CD14-positive monocyte (primary cell): Measurements from ENCODE around the gene STAC3. TPM values are rescaled to one million over a fixed set of nuclear protein-coding genes. Genes with fewer than 3 reads are reported as not detected.

ENCODE experiments used
- DNase-seq, 3 donors: peaks; one replicate each; pipeline ENCODE4 v3.0.0-alpha.2; 2011 to 2022
- H2AFZ ChIP-seq: 2 replicates; pipeline ENCODE4 v1.6.0; 2012; ENCODE audit warnings: mild to moderate bottlenecking, low read depth, low read length, inconsistent platforms; ENCODE audit not compliant: insufficient read depth, poor library complexity, severe bottlenecking
- H3K27ac ChIP-seq, 2 donors: 1 replicate in 1 of 2; 2 replicates in 1 of 2; pipeline ENCODE4 v1.5.1; 2012 to 2013; ENCODE audit warnings: low read length in 2 of 2, control low read depth in 1 of 2, inconsistent platforms in 1 of 2, low read depth in 1 of 2, mild to moderate bottlenecking in 1 of 2
- H3K27me3 ChIP-seq, 2 donors: one replicate each; pipeline versions ENCODE4 v1.6.0 to v1.6.1; 2011 to 2013; ENCODE audit warnings: low read length in 2 of 2; ENCODE audit not compliant: control insufficient read depth in 2 of 2, insufficient read depth in 2 of 2
- H3K36me3 ChIP-seq, 2 donors: replicated peaks in 1 of 2; 1 replicate in 1 of 2; 2 replicates in 1 of 2; pipeline versions ENCODE4 v1.5.1 to v1.6.1; 2012 to 2013; ENCODE audit warnings: low read length in 2 of 2, control low read depth in 1 of 2, inconsistent platforms in 1 of 2, mild to moderate bottlenecking in 1 of 2; ENCODE audit not compliant: insufficient read depth in 2 of 2, control insufficient read depth in 1 of 2
- H3K4me1 ChIP-seq, 2 donors: 1 replicate in 1 of 2; 2 replicates in 1 of 2; pipeline versions ENCODE4 v1.5.1 to v1.6.1; 2012 to 2013; ENCODE audit warnings: low read length in 2 of 2, control low read depth in 1 of 2, inconsistent platforms in 1 of 2, mild to moderate bottlenecking in 1 of 2, moderate library complexity in 1 of 2; ENCODE audit not compliant: insufficient read depth in 2 of 2, control insufficient read depth in 1 of 2
- H3K4me2 ChIP-seq: replicated peaks from 2 replicates; pipeline ENCODE3; 2012; ENCODE audit warnings: low read length, moderate library complexity, mild to moderate bottlenecking; ENCODE audit not compliant: poor library complexity, severe bottlenecking; ENCODE audit errors: extremely low read depth
- H3K4me3 ChIP-seq, 3 experiments: fragments of 200-600 bp in 1 of 3; sonication (generic) in 1 of 3; replicated peaks in 1 of 3; 1 replicate in 2 of 3; 2 replicates in 1 of 3; pipeline ENCODE4 v1.5.1; 2011 to 2013; ENCODE audit warnings: low read length in 3 of 3, mild to moderate bottlenecking in 3 of 3, control low read depth in 2 of 3, low read depth in 2 of 3, inconsistent platforms in 1 of 3, moderate library complexity in 1 of 3
- H3K79me2 ChIP-seq: 2 replicates; pipeline ENCODE4 v1.6.0; 2012; ENCODE audit warnings: mild to moderate bottlenecking, control low read depth, inconsistent platforms, low read length, moderate library complexity; ENCODE audit not compliant: insufficient read depth
- H3K9ac ChIP-seq: 2 replicates; pipeline ENCODE4 v1.6.0; 2017; ENCODE audit warnings: low read length, mild to moderate bottlenecking; ENCODE audit not compliant: insufficient read depth, poor library complexity, severe bottlenecking
- H3K9me3 ChIP-seq, 2 donors: replicated peaks in 1 of 2; 1 replicate in 1 of 2; 2 replicates in 1 of 2; pipeline versions ENCODE4 v1.5.1 to v1.6.1; 2012 to 2013; ENCODE audit warnings: low read length in 2 of 2, control low read depth in 1 of 2; ENCODE audit not compliant: control insufficient read depth in 1 of 2, insufficient read depth in 1 of 2
- H4K20me1 ChIP-seq: 2 replicates; pipeline ENCODE4 v1.6.0; 2012; ENCODE audit warnings: mild to moderate bottlenecking, low read length, control low read depth, moderate library complexity; ENCODE audit not compliant: insufficient read depth
- H3K27ac Mint-ChIP-seq, 7 donors: one replicate each; pipeline ENCODE4 v1.8.0; 2020; ENCODE audit warnings: mild to moderate bottlenecking in 7 of 7, mixed read lengths in 7 of 7, moderate library complexity in 6 of 7, inconsistent platforms in 2 of 7
- H3K27me3 Mint-ChIP-seq, 3 donors: one replicate each; pipeline ENCODE4 v1.8.0; 2021 to 2022; ENCODE audit warnings: low read depth in 3 of 3, mild to moderate bottlenecking in 3 of 3, mixed read lengths in 3 of 3, moderate library complexity in 3 of 3, inconsistent platforms in 1 of 3
- H3K36me3 Mint-ChIP-seq, 2 donors: one replicate each; pipeline ENCODE4 v1.8.0; 2020; ENCODE audit warnings: mixed read lengths in 2 of 2, inconsistent platforms in 1 of 2, mild to moderate bottlenecking in 1 of 2
- H3K4me1 Mint-ChIP-seq: one replicate; pipeline ENCODE4 v1.8.0; 2020; ENCODE audit warnings: mild to moderate bottlenecking, mixed read lengths
- H3K4me3 Mint-ChIP-seq, 2 donors: one replicate each; pipeline ENCODE4 v1.8.0; 2020; ENCODE audit warnings: mild to moderate bottlenecking in 2 of 2, mixed read lengths in 2 of 2, moderate library complexity in 1 of 2
- H3K9me3 Mint-ChIP-seq, 7 donors: one replicate each; pipeline ENCODE4 v1.8.0; 2020 to 2022; ENCODE audit warnings: mixed read lengths in 7 of 7, mild to moderate bottlenecking in 6 of 7, moderate library complexity in 6 of 7, inconsistent platforms in 2 of 7
- CTCF ChIP-seq: fragments of 200-600 bp; IDR thresholded peaks from one replicate; pipeline ENCODE4 v1.8.0; 2022; ENCODE audit warnings: antibody characterized with exemption, mild to moderate bottlenecking
- WGBS: methylation state at CpG from one replicate; pipeline ENCODE4 v1.1.5; 2013; ENCODE audit warnings: missing lambda C conversion rate; ENCODE audit not compliant: insufficient coverage; 5-methylcytosine and 5-hydroxymethylcytosine counted together
- intact Hi-C, 2 donors: fragments of 100-400 bp; cut with micrococcal nuclease; formaldehyde crosslinking; loops; one replicate each; pipeline versions ENCODE4 v1.15.0 to v1.15.1; 2023
- polyA plus RNA-seq, 3 donors: library from polyadenylated mRNA; depleted of rRNA in 1 of 3; unstranded in 2 of 3; stranded (reverse) in 1 of 3; fragments of 300-500 nt in 2 of 3; fragments of >200 nt in 1 of 3; fragmentation: Illumina TruSeq in 2 of 3; gene quantifications; 1 replicate in 2 of 3; 2 replicates in 1 of 3; pipeline ENCODE4 v1.2.3, GENCODE V29; 2012 to 2021
- small RNA-seq: library from RNA; depleted of rRNA; stranded (forward); fragments of <200 nt; gene quantifications from one replicate; pipeline ENCODE3, GENCODE V24; 2012; ENCODE audit warnings: low read depth; ENCODE audit not compliant: insufficient read length

Gene STAC3
- polyA plus RNA-seq, 3 donors = 7.0 to 32.1 (median 9.1) TPM

GRCh38 chr12:57193706-57194245 lies 57.2 kb downstream of the STAC3 start:
- Mint-ChIP-seq H3K27ac (no peak overlapping the region), H3K4me1 (no peaks in the 10 kb centered on the region), H3K9me3 (peaks cover 0 to 4% (median 2%) of the 10 kb centered on the region in 7 donors), H3K27me3 (peaks cover 1 to 19% (median 5%) of the 10 kb centered on the region in 3 donors), H3K4me3 (no peak overlapping the region), H3K36me3 (peaks cover 98 to 100% of the 10 kb centered on the region in 2 donors)
- Histone ChIP-seq H3K27ac (no peak overlapping the region), H3K36me3 (peaks cover 98 to 100% of the 10 kb centered on the region in 2 donors), H3K4me1 (no peaks in the 10 kb centered on the region), H3K4me2 (no peak overlapping the region), H3K27me3 (no peaks in the 10 kb centered on the region), H3K4me3 (no peak overlapping the region), H2AFZ (no peak overlapping the region), H3K79me2 (no peaks in the 10 kb centered on the region), H3K9ac (no peak overlapping the region), H3K9me3 (no peaks in the 10 kb centered on the region), H4K20me1 (peaks cover 100% of the 10 kb centered on the region)
- WGBS = 90% methylated on average over 19 of the region's 19 CpGs
- no peak for DNase-seq
- intact Hi-C loops = no loop called here
- no peak for TF ChIP-seq CTCF

Small RNAs within 50 kb of the gene (small RNA-seq; reads per million reads assigned to genes)
- not detected for gene MIR1228

Other genes starting within 250 kb of the STAC3 start
- gene ZBTB39, start 244.6 kb downstream of the STAC3 start, polyA plus RNA-seq = 1 to 10 TPM in 2 of 3 donors, under 1 TPM in 1; 0.65 to 3.7 (median 1.2) TPM
- under 1 TPM in 1 of 3 donors, not detected in 2; 0.15 TPM for gene TAC3, start 234.7 kb downstream of the STAC3 start, polyA plus RNA-seq
- 1 to 10 TPM in 2 of 3 donors, under 1 TPM in 1; 0.22 to 1.7 (median 1.3) TPM for gene MYO1A, start 201.1 kb downstream of the STAC3 start, polyA plus RNA-seq
- gene NEMP1, start 172.4 kb downstream of the STAC3 start, polyA plus RNA-seq = 1 to 10 TPM; 1.9 to 4.6 (median 2.2) TPM
- 1 to 10 TPM in 2 of 3 donors, under 1 TPM in 1; 1.00 to 8.3 (median 2.7) TPM for gene NAB2, start 162.1 kb downstream of the STAC3 start, polyA plus RNA-seq
- 100 to 1,000 TPM; 132 to 637 (median 154) TPM for gene STAT6, start 139.8 kb downstream of the STAC3 start, polyA plus RNA-seq
- gene LRP1, start 122.7 kb downstream of the STAC3 start, polyA plus RNA-seq = 100 to 1,000 TPM in 1 of 3 donors, 10 to 100 TPM in 1, 1 to 10 TPM in 1; 5.5 to 246 (median 10.5) TPM
- gene LRP1-AS, start 103.6 kb downstream of the STAC3 start, polyA plus RNA-seq = 1 to 10 TPM in 1 of 3 donors, under 1 TPM in 1, not detected in 1; 0.35 to 1.5 TPM
- gene NXPH4, start 34.4 kb downstream of the STAC3 start, polyA plus RNA-seq = not detected
- 10 to 100 TPM; 36.8 to 52.0 (median 39.8) TPM for gene SHMT2, start 21.5 kb downstream of the STAC3 start, polyA plus RNA-seq
- gene R3HDM2, start 179.9 kb upstream of the STAC3 start, polyA plus RNA-seq = 10 to 100 TPM in 1 of 3 donors, 1 to 10 TPM in 2; 4.2 to 69.4 (median 7.3) TPM
- gene INHBC, start 183.6 kb upstream of the STAC3 start, polyA plus RNA-seq = not detected
- not detected for gene INHBE, start 204.1 kb upstream of the STAC3 start, polyA plus RNA-seq
- under 1 TPM in 1 of 3 donors, not detected in 2; 0.05 TPM for gene GLI1, start 208.6 kb upstream of the STAC3 start, polyA plus RNA-seq
- 100 to 1,000 TPM; 211 to 581 (median 213) TPM for gene ARHGAP9, start 228.7 kb upstream of the STAC3 start, polyA plus RNA-seq
- 100 to 1,000 TPM in 1 of 3 donors, 10 to 100 TPM in 2; 63.5 to 164 (median 79.8) TPM for gene MARS1, start 236.9 kb upstream of the STAC3 start, polyA plus RNA-seq